NCI-H2029 (cell line): ENCODE data around the gene DYNC2H1.
"Not testable (repeated sequence)": the region's sequence is repeated elsewhere in the genome, so short reads cannot be mapped to it uniquely, and the experiment has no call there.

Experiments used
- DNase-seq: peaks from one replicate; lab custom pipeline; 2025; lab: John Stamatoyannopoulos, UW

The DYNC2H1 gene

GRCh38 chr11:103368145-103368544 lies 258.9 kb downstream of the DYNC2H1 start:
- DNase-seq = no peak

DNA sequence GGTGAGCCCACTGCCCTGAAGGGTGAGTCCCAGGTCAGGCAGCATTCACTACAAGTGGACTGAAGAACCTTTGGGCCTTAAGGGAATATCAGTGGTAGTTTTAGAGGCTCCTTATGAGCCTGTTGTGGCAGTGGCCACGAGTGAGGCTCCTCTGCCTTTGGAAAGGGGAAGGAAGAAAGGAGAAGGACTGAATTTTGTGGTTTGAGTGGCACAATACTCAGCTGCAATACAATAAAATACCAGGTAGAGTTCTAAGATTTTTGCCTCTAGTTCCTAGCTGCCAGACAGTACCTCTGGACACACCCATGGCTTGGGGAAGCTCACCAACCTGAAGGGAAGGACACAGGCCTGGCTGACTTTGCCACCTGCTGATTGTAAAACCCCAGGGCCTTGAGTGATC lies 260.9 kb downstream of the DYNC2H1 start:
- no peak for DNase-seq

GRCh38 chr11:103372906-103373305 lies 263.7 kb downstream of the DYNC2H1 start:
- no peak for DNase-seq

DNA sequence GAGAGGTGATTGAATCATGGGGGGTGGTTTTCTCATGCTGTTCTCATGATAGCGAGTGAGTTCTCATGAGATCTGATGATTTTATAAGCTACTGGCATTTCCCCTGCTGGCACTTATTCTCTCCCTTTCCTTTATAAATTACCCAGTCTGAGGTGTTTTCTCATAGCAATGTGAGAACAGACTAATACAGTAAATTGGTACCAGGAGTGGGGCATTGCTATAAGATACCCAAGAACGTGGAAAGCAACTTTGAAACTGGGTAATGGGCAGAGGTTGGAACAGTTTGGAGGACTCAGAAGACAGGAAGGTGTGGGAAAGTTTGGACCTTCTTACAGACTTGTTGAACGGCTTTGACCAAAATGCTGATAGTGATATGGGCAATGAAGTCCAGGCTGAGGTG lies 265.0 kb downstream of the DYNC2H1 start:
- not testable (repeated sequence) for DNase-seq

GRCh38 chr11:103378931-103379330 lies 269.7 kb downstream of the DYNC2H1 start:
- DNase-seq = no peak

DNA sequence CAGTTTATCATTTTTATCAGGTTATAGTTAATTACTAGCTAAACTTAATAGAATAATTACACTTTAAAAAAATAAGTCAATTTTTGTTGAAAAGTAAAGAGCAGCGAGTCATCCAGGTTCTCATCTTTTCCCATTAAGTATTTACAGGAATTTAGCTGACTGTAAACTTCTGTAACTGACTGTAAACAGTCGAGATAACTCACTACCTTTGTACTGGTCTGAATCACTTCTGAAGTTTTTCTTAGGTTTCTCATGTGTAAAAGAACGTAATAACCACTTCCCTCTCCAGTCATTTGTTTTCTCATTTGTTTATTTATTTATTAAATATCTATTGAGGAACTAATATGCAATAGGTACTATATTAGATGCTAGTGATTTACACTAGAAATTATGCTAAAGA lies 270.8 kb downstream of the DYNC2H1 start:
- DNase-seq = no peak

GRCh38 chr11:103384652-103385051 lies 275.4 kb downstream of the DYNC2H1 start:
- DNase-seq = no peak

DNA sequence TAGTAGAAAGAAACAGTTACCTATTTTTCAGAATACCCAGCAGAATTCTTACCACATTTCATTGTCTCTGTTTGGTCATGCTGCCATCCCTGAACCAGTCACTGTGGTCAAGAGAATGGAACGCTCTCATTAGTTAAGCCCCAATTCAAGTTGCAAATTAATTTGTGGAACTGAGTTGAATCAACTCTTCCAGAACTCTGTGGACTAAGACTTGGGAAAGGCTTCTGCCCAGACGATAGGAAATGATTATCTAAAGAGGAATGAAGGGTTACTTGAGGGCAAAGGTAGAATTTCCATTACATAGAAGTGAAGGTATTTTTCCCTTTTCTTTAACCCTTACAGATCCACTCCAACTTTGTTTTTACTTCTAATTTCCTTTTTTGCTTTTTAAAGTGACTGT lies 286.4 kb downstream of the DYNC2H1 start:
- DNase-seq = no peak

GRCh38 chr11:103396237-103396636 lies 287.0 kb downstream of the DYNC2H1 start:
- no peak for DNase-seq

GRCh38 chr11:103397369-103397768 lies 288.1 kb downstream of the DYNC2H1 start:
- DNase-seq = no peak

DNA sequence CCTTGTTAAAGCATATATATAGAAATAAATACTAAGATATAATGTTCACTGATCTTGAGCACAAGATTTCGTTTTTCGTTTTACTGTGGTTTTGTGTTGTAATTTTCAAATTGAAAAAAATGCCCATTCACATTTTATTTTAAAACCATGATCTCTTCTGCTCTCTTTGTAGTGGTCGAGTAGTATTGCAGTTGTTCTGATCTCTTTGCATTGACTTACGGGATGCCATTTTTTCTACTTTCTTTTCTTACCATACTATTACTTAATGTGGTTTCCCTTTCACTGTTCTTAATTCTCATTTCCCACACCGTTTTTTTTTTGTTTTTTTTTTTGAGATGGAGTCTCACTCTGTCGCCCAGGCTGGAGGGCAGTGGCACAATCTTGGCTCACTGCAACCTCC lies 289.6 kb downstream of the DYNC2H1 start:
- no peak for DNase-seq

- no peak for DNase-seq
Measured at GRCh38 chr11:103406357-103406756, 297.1 kb downstream of the DYNC2H1 start.

GRCh38 chr11:103407641-103408040 lies 298.4 kb downstream of the DYNC2H1 start:
- DNase-seq = no peak

DNA sequence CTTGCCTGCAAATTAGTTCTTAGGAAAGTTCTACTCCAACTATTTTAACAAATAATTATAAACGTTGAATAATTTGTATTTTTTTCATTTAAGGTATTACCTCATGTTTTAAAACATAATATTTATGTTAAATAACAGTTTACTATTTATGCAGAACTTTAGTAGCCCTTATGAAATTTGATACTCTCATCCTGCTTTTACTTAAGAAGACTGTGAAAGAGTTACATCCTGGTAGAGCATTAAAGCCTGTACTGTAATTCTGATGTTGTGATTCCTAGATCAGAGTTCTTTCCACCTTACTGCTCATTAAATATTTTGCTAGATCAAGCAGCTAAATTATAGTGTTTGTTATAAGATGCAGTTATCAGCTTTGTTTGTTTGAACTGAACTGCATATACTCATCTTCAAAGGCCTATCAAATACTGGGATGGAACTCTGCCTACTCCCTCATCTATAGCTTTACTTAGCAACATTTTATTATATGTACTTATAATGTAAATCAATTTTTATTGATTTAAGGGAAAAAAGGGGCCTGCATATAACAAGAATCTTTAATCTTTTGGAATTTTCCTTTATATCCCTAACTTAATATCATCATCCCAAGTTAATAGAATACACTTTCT lies 304.2 kb downstream of the DYNC2H1 start:
- no peak for DNase-seq

DNA sequence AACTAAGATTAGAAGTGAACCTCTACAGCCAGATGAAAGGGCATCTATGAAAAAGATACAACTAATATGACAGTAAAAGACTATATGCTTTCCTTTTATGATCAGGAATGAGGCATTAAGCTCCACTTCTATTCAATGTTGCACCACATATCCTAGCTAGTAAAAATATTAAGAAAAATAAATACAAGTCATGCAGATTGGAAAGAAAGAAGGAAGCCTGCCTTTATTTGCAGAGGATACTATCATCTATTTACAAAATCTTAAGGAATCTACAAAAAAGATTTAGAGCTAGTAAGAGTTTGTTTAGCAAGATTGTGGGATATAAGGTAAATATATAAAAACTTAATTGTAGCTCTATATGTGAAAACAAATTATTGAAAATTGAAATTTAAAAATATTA lies 308.8 kb downstream of the DYNC2H1 start:
- no peak for DNase-seq

- no peak for DNase-seq
Measured at GRCh38 chr11:103420593-103420992, 311.4 kb downstream of the DYNC2H1 start.

- no peak for DNase-seq
Measured at GRCh38 chr11:103433386-103434072, 324.3 kb downstream of the DYNC2H1 start.

- DNase-seq = no peak
Measured at GRCh38 chr11:103434073-103434411, 324.8 kb downstream of the DYNC2H1 start.

GRCh38 chr11:103436131-103436770 lies 327.0 kb downstream of the DYNC2H1 start:
- no peak for DNase-seq

DNA sequence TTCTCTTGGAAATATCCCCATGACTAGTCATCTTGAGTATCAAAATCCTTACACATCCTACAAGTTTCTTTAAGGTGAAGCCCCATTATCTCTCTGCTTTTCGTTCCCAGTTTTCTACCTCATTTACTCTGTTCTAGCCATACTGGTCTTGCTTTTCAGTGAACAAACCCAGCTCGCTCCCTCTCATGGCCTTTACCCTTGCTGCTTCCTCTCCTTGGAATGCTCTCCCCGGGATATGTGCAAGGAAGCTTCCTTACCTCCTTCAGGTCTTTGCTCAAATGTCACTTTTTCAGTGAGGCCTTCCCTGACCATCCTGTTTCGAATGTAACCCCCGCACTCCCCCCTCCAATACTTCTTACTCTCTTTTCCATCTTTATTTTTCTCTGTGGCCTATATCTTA lies 331.8 kb downstream of the DYNC2H1 start:
- DNase-seq = no peak

GRCh38 chr11:103448966-103449365 lies 339.7 kb downstream of the DYNC2H1 start:
- DNase-seq = no peak

GRCh38 chr11:103450241-103450640 lies 341.0 kb downstream of the DYNC2H1 start:
- no peak for DNase-seq

GRCh38 chr11:103453126-103453525 lies 343.9 kb downstream of the DYNC2H1 start:
- DNase-seq = no peak
